Aorta (tissue), 5 donors: Measurements from ENCODE around the gene GPR153. TPM values are rescaled to one million over a fixed set of nuclear protein-coding genes. Genes with fewer than 3 reads are reported as not detected.
A peak's percentile ranks its signal among the peaks of the same experiment; 100 is the strongest.

Source experiments
- ATAC-seq: fragments of 200-7000 bp; cut with Tn5 transposase; one replicate; pipeline ENCODE4 v1.9.1; 2022; ENCODE audit warnings: moderate library complexity; ENCODE audit not compliant: low FRiP score
- DNase-seq, 2 donors: peaks; one replicate each; pipeline ENCODE4 v3.0.0-alpha.2; 2020
- H3K27ac ChIP-seq, 2 donors: one replicate each; pipeline ENCODE4 v1.5.1; 2013; ENCODE audit warnings: low read length in 2 of 2, mild to moderate bottlenecking in 2 of 2, moderate library complexity in 2 of 2, control low read depth in 1 of 2, inconsistent platforms in 1 of 2, low read depth in 1 of 2
- H3K27me3 ChIP-seq, 2 donors: one replicate each; pipeline ENCODE4 v1.6.1; 2013; ENCODE audit warnings: control low read depth in 1 of 2, low read length in 1 of 2, mild to moderate bottlenecking in 1 of 2, moderate library complexity in 1 of 2; ENCODE audit not compliant: insufficient read depth in 2 of 2, control insufficient read depth in 1 of 2
- H3K36me3 ChIP-seq, 2 donors: one replicate each; pipeline ENCODE4 v1.6.1; 2013; ENCODE audit warnings: control low read depth in 1 of 2, low read length in 1 of 2, mild to moderate bottlenecking in 1 of 2; ENCODE audit not compliant: insufficient read depth in 2 of 2, control insufficient read depth in 1 of 2
- H3K4me1 ChIP-seq, 2 donors: one replicate each; pipeline ENCODE4 v1.6.1; 2013; ENCODE audit warnings: low read length in 2 of 2, control low read depth in 1 of 2, mild to moderate bottlenecking in 1 of 2, moderate library complexity in 1 of 2; ENCODE audit not compliant: insufficient read depth in 2 of 2, control insufficient read depth in 1 of 2
- H3K4me3 ChIP-seq, 2 donors: one replicate each; pipeline ENCODE4 v1.5.1; 2013; ENCODE audit warnings: low read length in 2 of 2, control low read depth in 1 of 2, mild to moderate bottlenecking in 1 of 2
- H3K9me3 ChIP-seq: one replicate; pipeline ENCODE4 v1.6.1; 2013; ENCODE audit warnings: mild to moderate bottlenecking, low read length; ENCODE audit not compliant: control insufficient read depth
- whole genome bisulfite sequencing, 2 donors: extraction: QIAGEN DNeasy Blood & Tissue Kit; methylation state at CpG; one replicate each; pipeline ENCODE4 v1.1.7; 2013; 5-methylcytosine and 5-hydroxymethylcytosine counted together
- intact Hi-C, 2 donors: fragments of 100-400 bp; cut with DNase I; formaldehyde crosslinking; loops; one replicate each; pipeline versions ENCODE4 v1.14.2 to v1.15.0; 2022
- polyA plus RNA-seq, 2 donors: library from polyadenylated mRNA; stranded (reverse); fragments of 200-250 nt; gene quantifications; one replicate each; pipeline ENCODE4 v1.2.3, GENCODE V29; 2013
- total RNA-seq, 2 donors: library from RNA; stranded (reverse); fragmentation: NEBNext Ultra II Directional; extraction: Animal tissue kit (Norgen Biotek cat#: 25700); gene quantifications; one replicate each; pipeline ENCODE4 v1.2.1, GENCODE V29; 2021
- donor health status: healthy with polysubstance abuse.
- donor health status: Bipolar disorder and iron deficiency.
- donor health status: DM: no; HTN: no; CAD: no.
- donor health status: DM: no; HTN: no; CAD: no.
- donor health status: DM: yes; HTN: yes; CAD: no.

The GPR153 gene
- total and polyA plus RNA-seq, 4 donors: 3.7 to 17.0 (median 4.4) TPM

- Histone ChIP-seq H3K4me3 (no peak overlapping the region), H3K36me3 (no peaks in the 10 kb centered on the region), H3K27ac (no peak overlapping the region), H3K4me1 (no peaks in the 10 kb centered on the region), H3K9me3 (no peaks in the 10 kb centered on the region), H3K27me3 (no peaks in the 10 kb centered on the region)
- DNase-seq (no peak), ATAC-seq (no peak)
- 93 to 97% methylated on average over 8 of the region's 8 CpGs for WGBS, 2 donors
- intact Hi-C loops: no loop called here
Measured at GRCh38 chr1:6301526-6301925, 40.6 kb upstream of the GPR153 start.

GRCh38 chr1:6300342-6301048, 39.6 kb upstream of the GPR153 start:
- Histone ChIP-seq H3K4me3 (no peak overlapping the region), H3K27me3 (no peaks in the 10 kb centered on the region), H3K4me1 (no peaks in the 10 kb centered on the region), H3K27ac (no peak overlapping the region), H3K9me3 (no peaks in the 10 kb centered on the region), H3K36me3 (no peaks in the 10 kb centered on the region)
- ATAC-seq: no peak
- DNase-seq: no peak
- intact Hi-C loops: no loop called here
- 95% methylated on average over 32 of the region's 32 CpGs for WGBS, 2 donors

GRCh38 chr1:6299557-6300165, 38.8 kb upstream of the GPR153 start:
- ATAC-seq (no peak), DNase-seq (peak in 1 of 2 donors; percentile 57)
- no peak overlapping the region for H3K4me3 ChIP-seq
- 96 to 97% methylated on average over 15 of the region's 15 CpGs for WGBS, 2 donors
- intact Hi-C loops: no loop called here
- H3K4me1 ChIP-seq: no peaks in the 10 kb centered on the region
- no peak overlapping the region for H3K27ac ChIP-seq
- no peaks in the 10 kb centered on the region for H3K9me3 ChIP-seq
- H3K27me3 ChIP-seq: no peaks in the 10 kb centered on the region
- H3K36me3 ChIP-seq: no peaks in the 10 kb centered on the region

GRCh38 chr1:6298940-6299465, 38.1 kb upstream of the GPR153 start:
- no peaks in the 10 kb centered on the region for H3K4me1 ChIP-seq
- no peaks in the 10 kb centered on the region for H3K27me3 ChIP-seq
- H3K4me3 ChIP-seq: no peak overlapping the region
- H3K36me3 ChIP-seq: no peaks in the 10 kb centered on the region
- ATAC-seq (no peak), DNase-seq (no peak)
- H3K27ac ChIP-seq: no peak overlapping the region
- WGBS, 2 donors: 97% methylated on average over 8 of the region's 8 CpGs
- H3K9me3 ChIP-seq: no peaks in the 10 kb centered on the region
- intact Hi-C loops: no loop called here

- no peak for DNase-seq
- no peaks in the 10 kb centered on the region for H3K9me3 ChIP-seq
- no peak overlapping the region for H3K27ac ChIP-seq
- H3K4me3 ChIP-seq: no peak overlapping the region
- H3K36me3 ChIP-seq: no peaks in the 10 kb centered on the region
- intact Hi-C loops: no loop called here
- no peaks in the 10 kb centered on the region for H3K27me3 ChIP-seq
- 94 to 96% methylated on average over 8 of the region's 8 CpGs for WGBS, 2 donors
- no peak for ATAC-seq
- no peaks in the 10 kb centered on the region for H3K4me1 ChIP-seq
Measured at GRCh38 chr1:6298530-6298929, 37.6 kb upstream of the GPR153 start.

- intact Hi-C loops: no loop called here
- ATAC-seq (no peak), DNase-seq (no peak)
- 95% methylated on average over 6 of the region's 6 CpGs for WGBS, 2 donors
- no peaks in the 10 kb centered on the region for H3K27me3 ChIP-seq
- no peak overlapping the region for H3K4me3 ChIP-seq
- H3K27ac ChIP-seq: no peak overlapping the region
- H3K36me3 ChIP-seq: no peaks in the 10 kb centered on the region
- H3K4me1 ChIP-seq: no peaks in the 10 kb centered on the region
- H3K9me3 ChIP-seq: no peaks in the 10 kb centered on the region
Measured at GRCh38 chr1:6295910-6296309, 35.0 kb upstream of the GPR153 start.

GRCh38 chr1:6294890-6295556, 34.1 kb upstream of the GPR153 start:
- H3K9me3 ChIP-seq: no peaks in the 10 kb centered on the region
- no peaks in the 10 kb centered on the region for H3K36me3 ChIP-seq
- intact Hi-C loops: no loop called here
- no peaks in the 10 kb centered on the region for H3K27me3 ChIP-seq
- DNase-seq: peak in 1 of 2 donors; percentile 50
- WGBS, 2 donors: 90 to 91% methylated on average over 23 of the region's 23 CpGs
- no peak for ATAC-seq
- H3K4me3 ChIP-seq: no peak overlapping the region
- H3K27ac ChIP-seq: no peak overlapping the region
- no peaks in the 10 kb centered on the region for H3K4me1 ChIP-seq

- no peaks in the 10 kb centered on the region for H3K9me3 ChIP-seq
- H3K4me1 ChIP-seq: no peaks in the 10 kb centered on the region
- no peak overlapping the region for H3K4me3 ChIP-seq
- ATAC-seq: no peak
- no peak for DNase-seq
- WGBS, 2 donors: 96% methylated on average over 14 of the region's 14 CpGs
- intact Hi-C loops: no loop called here
- H3K27ac ChIP-seq: no peak overlapping the region
- H3K36me3 ChIP-seq: no peaks in the 10 kb centered on the region
- no peaks in the 10 kb centered on the region for H3K27me3 ChIP-seq
Measured at GRCh38 chr1:6294080-6294889, 33.4 kb upstream of the GPR153 start.
